ENCODE data around the gene DPP10.

The DPP10 gene

GRCh38 chr2:114609203-114609602 is 166.8 kb downstream of the DPP10 start:
- no peak for DNase-seq (ENCODE audit: low read depth in 2 of 2)

GRCh38 chr2:114609801-114610200 is 167.4 kb downstream of the DPP10 start:
- DNase-seq (ENCODE audit: low read depth in 2 of 2), result no peak

- DNase-seq (ENCODE audit: low read depth in 2 of 2), result no peak
These were observed 168.2 kb downstream of the DPP10 start for GRCh38 chr2:114610677-114611076.

GRCh38 chr2:114614592-114614991 is 172.2 kb downstream of the DPP10 start:
- DNase-seq (ENCODE audit: low read depth in 2 of 2), result no peak

- DNase-seq (ENCODE audit: low read depth in 2 of 2), result no peak
These were observed 186.0 kb downstream of the DPP10 start for GRCh38 chr2:114628481-114628880.

- no peak for DNase-seq (ENCODE audit: low read depth in 2 of 2)
These were observed 188.7 kb downstream of the DPP10 start for GRCh38 chr2:114631146-114631545.

- no peak for DNase-seq (ENCODE audit: low read depth in 2 of 2)
These were observed 199.8 kb downstream of the DPP10 start for GRCh38 chr2:114642166-114642770.

GRCh38 chr2:114642988-114643553 is 200.6 kb downstream of the DPP10 start:
- no peak for DNase-seq (ENCODE audit: low read depth in 2 of 2)

GRCh38 chr2:114651933-114652332 is 209.5 kb downstream of the DPP10 start:
- no peak for DNase-seq (ENCODE audit: low read depth in 2 of 2)

GRCh38 chr2:114659880-114660279 is 217.4 kb downstream of the DPP10 start:
- DNase-seq (ENCODE audit: low read depth in 2 of 2), result no peak

- DNase-seq (ENCODE audit: low read depth in 2 of 2), result no peak
These were observed 219.8 kb downstream of the DPP10 start for GRCh38 chr2:114661971-114662939.

GRCh38 chr2:114668415-114668814 is 226.0 kb downstream of the DPP10 start:
- no peak for DNase-seq (ENCODE audit: low read depth in 2 of 2)

GRCh38 chr2:114683251-114683650 is 240.8 kb downstream of the DPP10 start:
- no peak for DNase-seq (ENCODE audit: low read depth in 2 of 2)

GRCh38 chr2:114684403-114684802 is 242.0 kb downstream of the DPP10 start:
- no peak for DNase-seq (ENCODE audit: low read depth in 2 of 2)

- no peak for DNase-seq (ENCODE audit: low read depth in 2 of 2)
These were observed 242.7 kb downstream of the DPP10 start for GRCh38 chr2:114685102-114685501.

GRCh38 chr2:114688241-114688640 is 245.8 kb downstream of the DPP10 start:
- DNase-seq (ENCODE audit: low read depth in 2 of 2), result no peak

GRCh38 chr2:114698520-114698919 is 256.1 kb downstream of the DPP10 start:
- DNase-seq (ENCODE audit: low read depth in 2 of 2), result no peak

GRCh38 chr2:114699423-114699944 is 257.0 kb downstream of the DPP10 start:
- DNase-seq (ENCODE audit: low read depth in 2 of 2), result no peak

GRCh38 chr2:114700440-114700839 is 258.0 kb downstream of the DPP10 start:
- no peak for DNase-seq (ENCODE audit: low read depth in 2 of 2)

- no peak for DNase-seq (ENCODE audit: low read depth in 2 of 2)
These were observed 267.8 kb downstream of the DPP10 start for GRCh38 chr2:114709936-114710850.

GRCh38 chr2:114714313-114714712 is 271.9 kb downstream of the DPP10 start:
- no peak for DNase-seq (ENCODE audit: low read depth in 2 of 2)
